IMR-90 (cell line): ENCODE results near the gene SLC46A1. TPM values are rescaled to one million over a fixed set of nuclear protein-coding genes. Genes with fewer than 3 reads are reported as not detected.
A peak's percentile ranks its signal among the peaks of the same experiment; 100 is the strongest.

Source experiments
- ATAC-seq: fragments of 200-7000 bp; cut with Tn5 transposase; 2 replicates; pipeline ENCODE4 v1.9.1; 2020; ENCODE audit warnings: low read depth, mild to moderate bottlenecking, moderate library complexity
- BruUV-seq: library from RNA; stranded (reverse); fragments of 400-500 nt; replicated peaks from 2 replicates; lab custom pipeline; 2021; lab: Mats Ljungman, UMichigan
- CTCF ChIA-PET: fragments of 300-600 bp; formaldehyde crosslinking; extraction: SDS; loops from one replicate; lab custom pipeline; 2021; ENCODE audit warnings: antibody characterized with exemption; lab: Yijun Ruan, JAX
- POLR2A ChIA-PET: fragments of 300-600 bp; sonication (Branson Sonifier 250); formaldehyde crosslinking; loops from one replicate; lab custom pipeline; 2022; ENCODE audit warnings: antibody characterized with exemption; ENCODE audit not compliant: unreplicated experiment; lab: Charles Lee
- DNase-seq: peaks from one replicate; pipeline ENCODE4 v3.0.0; 2013
- H2AFZ ChIP-seq: replicated peaks from 2 replicates; pipeline ENCODE3; 2013; ENCODE audit warnings: low read length, mild to moderate bottlenecking; ENCODE audit not compliant: poor library complexity
- H2AK5ac ChIP-seq: 2 replicates; pipeline ENCODE4 v1.6.1; 2013; ENCODE audit warnings: low read depth, low read length, inconsistent platforms
- H2AK9ac ChIP-seq: replicated peaks from 2 replicates; pipeline ENCODE3; 2013; ENCODE audit warnings: mild to moderate bottlenecking, low read depth, low read length, moderate library complexity; ENCODE audit not compliant: poor library complexity
- H2BK120ac ChIP-seq: 2 replicates; pipeline ENCODE4 v1.6.1; 2013; ENCODE audit warnings: low read depth, low read length, inconsistent platforms
- H2BK15ac ChIP-seq: 3 replicates; pipeline ENCODE4 v1.6.1; 2013; ENCODE audit warnings: low read depth, low read length, inconsistent platforms
- H2BK20ac ChIP-seq: 2 replicates; pipeline ENCODE4 v1.6.1; 2013; ENCODE audit warnings: low read depth, mild to moderate bottlenecking, inconsistent platforms, low read length, moderate library complexity
- H2BK5ac ChIP-seq: 2 replicates; pipeline ENCODE4 v1.6.1; 2013; ENCODE audit warnings: mild to moderate bottlenecking, low read depth, low read length, inconsistent platforms; ENCODE audit not compliant: poor library complexity, severe bottlenecking
- H3K14ac ChIP-seq: replicated peaks from 2 replicates; pipeline ENCODE4 v1.6.1; 2013; ENCODE audit warnings: low read depth, low read length, inconsistent platforms
- H3K18ac ChIP-seq: 2 replicates; pipeline ENCODE4 v1.6.1; 2013; ENCODE audit warnings: low read depth, low read length, control low read depth
- H3K23ac ChIP-seq: 2 replicates; pipeline ENCODE4 v1.6.1; 2013; ENCODE audit warnings: low read depth, low read length, inconsistent platforms
- H3K27ac ChIP-seq: 2 replicates; pipeline ENCODE4 v1.5.1; 2013; ENCODE audit warnings: mild to moderate bottlenecking, control low read depth, low read length; ENCODE audit not compliant: insufficient read depth
- H3K27me3 ChIP-seq: 2 replicates; pipeline ENCODE4 v1.6.1; 2013; ENCODE audit warnings: low read length; ENCODE audit not compliant: control insufficient read depth, insufficient read depth
- H3K36me3 ChIP-seq: 2 replicates; pipeline ENCODE4 v1.6.1; 2013; ENCODE audit warnings: low read length, mixed read lengths; ENCODE audit not compliant: control insufficient read depth, insufficient read depth
- H3K4ac ChIP-seq: 2 replicates; pipeline ENCODE4 v1.6.1; 2013; ENCODE audit warnings: low read depth, low read length, inconsistent platforms
- H3K4me1 ChIP-seq: 2 replicates; pipeline ENCODE4 v1.6.1; 2013; ENCODE audit warnings: low read length, mixed read lengths; ENCODE audit not compliant: control insufficient read depth, insufficient read depth
- H3K4me2 ChIP-seq: 2 replicates; pipeline ENCODE4 v1.6.1; 2013; ENCODE audit warnings: low read depth, mild to moderate bottlenecking, control low read depth, low read length, moderate library complexity
- H3K4me3 ChIP-seq: 2 replicates; pipeline ENCODE4 v1.5.1; 2013; ENCODE audit warnings: low read depth, mild to moderate bottlenecking, control low read depth, low read length, moderate library complexity; ENCODE audit not compliant: insufficient read depth
- H3K56ac ChIP-seq: 2 replicates; pipeline ENCODE4 v1.6.1; 2013; ENCODE audit warnings: low read length, inconsistent platforms; ENCODE audit not compliant: insufficient read depth; ENCODE audit errors: extremely low read depth
- H3K79me1 ChIP-seq, 2 experiments: 2 replicates each; pipeline ENCODE4 v1.6.1; 2013; ENCODE audit warnings: low read length in 2 of 2, inconsistent platforms in 1 of 2, low read depth in 1 of 2
- H3K9ac ChIP-seq: 2 replicates; pipeline ENCODE4 v1.6.1; 2013; ENCODE audit warnings: low read depth, low read length, control low read depth
- H3K9me1 ChIP-seq: 2 replicates; pipeline ENCODE4 v1.6.1; 2013; ENCODE audit warnings: low read length, inconsistent platforms; ENCODE audit not compliant: insufficient read depth
- H3K9me3 ChIP-seq: 2 replicates; pipeline ENCODE4 v1.6.1; 2013; ENCODE audit warnings: low read length; ENCODE audit not compliant: control insufficient read depth, insufficient read depth
- H4K20me1 ChIP-seq: 2 replicates; pipeline ENCODE4 v1.6.1; 2013; ENCODE audit warnings: low read length, inconsistent platforms; ENCODE audit not compliant: insufficient read depth
- H4K5ac ChIP-seq: 2 replicates; pipeline ENCODE4 v1.6.1; 2013; ENCODE audit warnings: mild to moderate bottlenecking, low read depth, low read length, control low read depth
- H4K8ac ChIP-seq, 2 experiments: 2 replicates each; pipeline ENCODE4 v1.6.1; 2013; ENCODE audit warnings: low read depth in 2 of 2, low read length in 2 of 2, control low read depth in 1 of 2, inconsistent platforms in 1 of 2
- H4K91ac ChIP-seq: 2 replicates; pipeline ENCODE4 v1.6.1; 2013; ENCODE audit warnings: low read depth, low read length, inconsistent platforms; ENCODE audit not compliant: insufficient read depth
- BHLHE40 ChIP-seq: fragments of 150-350 bp; IDR thresholded peaks from 2 replicates; pipeline ENCODE4 v1.6.1; 2016; ENCODE audit warnings: mild to moderate bottlenecking, low read depth, low read length
- CEBPB ChIP-seq: IDR thresholded peaks from 2 replicates; pipeline ENCODE4 v1.6.1; 2012; ENCODE audit warnings: low read depth, low read length, improper control_type of control experiment
- CHD1 ChIP-seq: IDR thresholded peaks from 2 replicates; pipeline ENCODE4 v1.6.1; 2012; ENCODE audit warnings: low read depth, low read length, improper control_type of control experiment
- CTCF ChIP-seq: conservative IDR thresholded peaks from 2 replicates; pipeline ENCODE4 v1.5.1; 2012; ENCODE audit warnings: mild to moderate bottlenecking, low read depth, low read length, improper control_type of control experiment
- FOS ChIP-seq: fragments of 150-350 bp; IDR thresholded peaks from 2 replicates; pipeline ENCODE4 v1.6.1; 2016; ENCODE audit warnings: low read depth, low read length
- MAFK ChIP-seq: IDR thresholded peaks from 2 replicates; pipeline ENCODE4 v1.6.1; 2012; ENCODE audit warnings: low read depth, low read length, improper control_type of control experiment
- MAZ ChIP-seq: IDR thresholded peaks from 2 replicates; pipeline ENCODE4 v1.6.1; 2012; ENCODE audit warnings: low read depth, mild to moderate bottlenecking, low read length, improper control_type of control experiment, moderate library complexity, borderline replicate concordance
- MXI1 ChIP-seq: IDR thresholded peaks from 2 replicates; pipeline ENCODE4 v1.6.1; 2012; ENCODE audit warnings: low read depth, mild to moderate bottlenecking, low read length, moderate library complexity, borderline replicate concordance
- NFE2L2 ChIP-seq: fragments of 150-350 bp; IDR thresholded peaks from 2 replicates; pipeline ENCODE4 v1.6.1; 2016; ENCODE audit warnings: low read depth, mild to moderate bottlenecking, low read length
- POLR2A ChIP-seq: IDR thresholded peaks from 2 replicates; pipeline ENCODE4 v1.6.1; 2012; ENCODE audit warnings: mild to moderate bottlenecking, low read depth, low read length
- RAD21 ChIP-seq: IDR thresholded peaks from 2 replicates; pipeline ENCODE4 v1.6.1; 2012; ENCODE audit warnings: low read length, improper control_type of control experiment
- RCOR1 ChIP-seq: IDR thresholded peaks from 2 replicates; pipeline ENCODE4 v1.6.1; 2012; ENCODE audit warnings: mild to moderate bottlenecking, low read length, improper control_type of control experiment; ENCODE audit not compliant: insufficient replicate concordance
- RFX5 ChIP-seq: IDR thresholded peaks from 2 replicates; pipeline ENCODE4 v1.8.0; 2012; ENCODE audit warnings: low read depth, mild to moderate bottlenecking, low read length, moderate library complexity
- SMC3 ChIP-seq: fragments of 150-350 bp; IDR thresholded peaks from 2 replicates; pipeline ENCODE4 v1.6.1; 2016; ENCODE audit warnings: low read depth, mild to moderate bottlenecking, antibody characterized with exemption, low read length, moderate library complexity
- USF2 ChIP-seq: fragments of 150-350 bp; IDR thresholded peaks from 2 replicates; pipeline ENCODE4 v1.6.1; 2017; ENCODE audit warnings: mild to moderate bottlenecking, antibody characterized with exemption, low read length, low read depth
- WGBS, 2 experiments: methylation state at CpG; one replicate each; pipeline versions ENCODE4 v1.1.5 to v1.1.7; 2013; ENCODE audit warnings: missing lambda C conversion rate in 2 of 2; ENCODE audit not compliant: insufficient read length in 1 of 2; ENCODE audit errors: extremely low coverage in 2 of 2; 5-methylcytosine and 5-hydroxymethylcytosine counted together
- dilution Hi-C: fragments of 300-500 bp; cut with HindIII; formaldehyde crosslinking; loops from one replicate; pipeline ENCODE4 v1.14.3; 2018; ENCODE audit warnings: low sequenced_read_pairs; ENCODE audit not compliant: unreplicated experiment
- in situ Hi-C: fragments of 300-500 bp; cut with MboI; formaldehyde crosslinking; loops from 3 replicates; pipeline ENCODE4 v1.14.3; 2019; ENCODE audit warnings: low sequenced_read_pairs, inconsistent platforms, mixed read lengths
- intact Hi-C: fragments of 100-400 bp; cut with micrococcal nuclease; formaldehyde crosslinking; loops from 2 replicates; pipeline ENCODE4 v1.10.0; 2022
- polyA plus RNA-seq, 3 experiments: library from polyadenylated mRNA; depleted of rRNA; stranded (reverse); fragments of >200 nt; gene quantifications; 2 replicates each; pipeline ENCODE4 v1.2.3, GENCODE V29; 2012; ENCODE audit warnings: low replicate concordance in 1 of 3
- total RNA-seq: library from RNA; depleted of rRNA; stranded (reverse); fragments of >200 nt; gene quantifications from 2 replicates; pipeline ENCODE4 v1.2.3, GENCODE V29; 2012
- TF ChIP-seq, protein P1 (sequence below): fragments of 150-350 bp; IDR thresholded peaks from 2 replicates; pipeline ENCODE4 v1.6.1; 2016; ENCODE audit warnings: low read depth, mild to moderate bottlenecking, low read length, moderate library complexity, borderline replicate concordance

The SLC46A1 gene
- total and polyA plus RNA-seq, 2 of the 4 experiments (the other 2 are of a cell fraction), result 2.7 to 3.9 TPM

GRCh38 chr17:28385037-28385400 is 21.0 kb downstream of the SLC46A1 start:
- Histone ChIP-seq H3K9me1 (peaks cover 7% of the 10 kb centered on the region; the same call in 1 of the 2 replicates), H2AK5ac (no peak overlapping the region), H2AFZ (peak overlapping the region; percentile 32), H3K27me3 (no peaks in the 10 kb centered on the region), H3K27ac (no peak overlapping the region), H3K18ac (no peak overlapping the region), H3K4me1 (peaks cover 3% of the 10 kb centered on the region; the same call in 1 of the 2 replicates), H3K14ac (no peak overlapping the region), H3K79me1 (peaks cover 0 to 18% of the 10 kb centered on the region in 2 experiments; a peak in 2 of 4 replicates), H2BK20ac (no peak overlapping the region), H3K23ac (no peak overlapping the region), H4K20me1 (peaks cover 20% of the 10 kb centered on the region), H3K56ac (no peak overlapping the region), H2BK120ac (no peak overlapping the region), H2BK5ac (no peak overlapping the region), H4K8ac (no peak overlapping the region), H3K9ac (no peak overlapping the region), H2BK15ac (no peak overlapping the region), H3K4ac (no peak overlapping the region), H3K4me3 (no peak overlapping the region), H3K36me3 (peaks cover 37% of the 10 kb centered on the region), H4K91ac (no peak overlapping the region), H4K5ac (no peak overlapping the region), H3K4me2 (no peak overlapping the region), H2AK9ac (no peak overlapping the region), H3K9me3 (no peaks in the 10 kb centered on the region)
- in situ Hi-C loops (no loop called here), intact Hi-C loops (no loop called here), dilution Hi-C loops (no loop called here)
- DNase-seq (no peak), ATAC-seq (no peak)
- WGBS, 2 experiments, result 82% methylated on average over 17 of the region's 29 CpGs; no CpG with 5 or more reads in 1 of the 2 experiments
- TF ChIP-seq, protein P1, sequence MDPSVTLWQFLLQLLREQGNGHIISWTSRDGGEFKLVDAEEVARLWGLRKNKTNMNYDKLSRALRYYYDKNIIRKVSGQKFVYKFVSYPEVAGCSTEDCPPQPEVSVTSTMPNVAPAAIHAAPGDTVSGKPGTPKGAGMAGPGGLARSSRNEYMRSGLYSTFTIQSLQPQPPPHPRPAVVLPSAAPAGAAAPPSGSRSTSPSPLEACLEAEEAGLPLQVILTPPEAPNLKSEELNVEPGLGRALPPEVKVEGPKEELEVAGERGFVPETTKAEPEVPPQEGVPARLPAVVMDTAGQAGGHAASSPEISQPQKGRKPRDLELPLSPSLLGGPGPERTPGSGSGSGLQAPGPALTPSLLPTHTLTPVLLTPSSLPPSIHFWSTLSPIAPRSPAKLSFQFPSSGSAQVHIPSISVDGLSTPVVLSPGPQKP, result no peak
- TF ChIP-seq RFX5 (no peak), RAD21 (no peak), NFE2L2 (no peak), CEBPB (no peak), SMC3 (no peak), CTCF (no peak), USF2 (no peak), CHD1 (no peak), MAFK (no peak), RCOR1 (no peak), FOS (no peak), MAZ (no peak), BHLHE40 (no peak), POLR2A (no peak), MXI1 (no peak)
- POLR2A ChIA-PET, result no interaction called here
- BruUV-seq, result no TSS peak
- CTCF ChIA-PET, result no interaction called here
